ENCODE results near the gene KRT16.

GRCh38 chr17:41578538-41578937 is 34.0 kb downstream of the KRT16 start:
- TF ChIP-seq CTCF (optimal IDR thresholded peaks at IDR 0.05 in 1 of 3, IDR thresholded peaks at IDR 0.05 in 1 of 3, conservative IDR thresholded peaks at IDR 0.05 in 1 of 3; ENCODE audit: extremely low read depth in 1 of 3, insufficient read depth in 2 of 3, low read length in 3 of 3): no peak
- no peak for TF ChIP-seq EZH2 (IDR thresholded peaks at IDR 0.05; ENCODE audit: low read length)
